CD4-positive, alpha-beta T cell (primary cell): ENCODE data around the gene VIPR1. TPM values are rescaled to one million over a fixed set of nuclear protein-coding genes. Genes with fewer than 3 reads are reported as not detected.

Experiments used
- ATAC-seq: fragments of 200-7000 bp; cut with Tn5 transposase; one replicate; pipeline ENCODE4 v1.10.0; 2022; ENCODE audit warnings: mild to moderate bottlenecking; ENCODE audit not compliant: poor library complexity
- CTCF ChIA-PET: fragments of 350-600 bp; sonication (Branson Sonifier 250); formaldehyde crosslinking; loops from one replicate; lab custom pipeline; 2021; ENCODE audit warnings: antibody characterized with exemption, inconsistent platforms; lab: Charles Lee
- POLR2A ChIA-PET: fragments of 350-600 bp; sonication (Branson Sonifier 250); formaldehyde crosslinking; loops from one replicate; lab custom pipeline; 2021; ENCODE audit warnings: antibody characterized with exemption, inconsistent platforms; lab: Charles Lee
- DNase-seq, 14 experiments: peaks; one replicate each; pipeline ENCODE4 v3.0.0-alpha.2; 2013 to 2020; ENCODE audit warnings: mixed read lengths in 2 of 14
- H3K27ac ChIP-seq, 2 donors: one replicate each; pipeline versions ENCODE4 v1.5.1 to v1.7.0; 2013; ENCODE audit warnings: low read length in 2 of 2, low read depth in 1 of 2, mild to moderate bottlenecking in 1 of 2
- H3K27me3 ChIP-seq, 2 experiments: 1 replicate in 1 of 2; 2 replicates in 1 of 2; pipeline versions ENCODE4 v1.6.1 to v1.7.0; 2013; ENCODE audit warnings: low read length in 2 of 2, control low read depth in 1 of 2, mild to moderate bottlenecking in 1 of 2, moderate library complexity in 1 of 2; ENCODE audit not compliant: insufficient read depth in 2 of 2, control insufficient read depth in 1 of 2
- H3K36me3 ChIP-seq: one replicate; pipeline ENCODE4 v1.6.1; 2013; ENCODE audit warnings: low read length, control low read depth; ENCODE audit not compliant: insufficient read depth
- H3K4me1 ChIP-seq: one replicate; pipeline ENCODE4 v1.6.1; 2013; ENCODE audit warnings: low read length, control low read depth; ENCODE audit not compliant: insufficient read depth
- H3K4me3 ChIP-seq: one replicate; pipeline ENCODE4 v1.5.1; 2013; ENCODE audit warnings: mild to moderate bottlenecking, low read length, moderate library complexity
- H3K9me3 ChIP-seq, 2 experiments: 1 replicate in 1 of 2; 2 replicates in 1 of 2; pipeline versions ENCODE4 v1.6.1 to v1.7.0; 2013; ENCODE audit warnings: low read length in 2 of 2, mild to moderate bottlenecking in 2 of 2, control low read depth in 1 of 2, moderate library complexity in 1 of 2; ENCODE audit not compliant: control insufficient read depth in 1 of 2, insufficient read depth in 1 of 2
- H3K27ac Mint-ChIP-seq: one replicate; pipeline ENCODE4 v1.8.0; 2020; ENCODE audit warnings: mixed read lengths
- H3K27me3 Mint-ChIP-seq: one replicate; pipeline ENCODE4 v1.8.0; 2021; ENCODE audit warnings: mixed read lengths
- H3K36me3 Mint-ChIP-seq: one replicate; pipeline ENCODE4 v1.8.0; 2021; ENCODE audit warnings: low read depth, mixed read lengths
- H3K4me1 Mint-ChIP-seq: one replicate; pipeline ENCODE4 v1.8.0; 2021; ENCODE audit warnings: low read depth, mixed read lengths
- H3K4me3 Mint-ChIP-seq: one replicate; pipeline ENCODE4 v1.8.0; 2020; ENCODE audit warnings: mild to moderate bottlenecking, mixed read lengths
- H3K9me3 Mint-ChIP-seq: one replicate; pipeline ENCODE4 v1.8.0; 2020; ENCODE audit warnings: mixed read lengths
- intact Hi-C, 2 experiments: fragments of 100-400 bp; cut with DNase I in 1 of 2; cut with micrococcal nuclease in 1 of 2; formaldehyde crosslinking; loops; one replicate each; pipeline versions ENCODE4 v1.15.1 to v1.9.0; 2023 to 2025; cut with DNase I, micrococcal nuclease
- total RNA-seq, 174 experiments: library from RNA in 2 of 174; stranded (reverse) in 2 of 174; gene quantifications; one replicate each; pipeline ENCODE4 v1.2.3 and lab custom pipeline; 2021 to 2026
- TF ChIP-seq, protein P1 (sequence below): fragments of 200-600 bp; IDR thresholded peaks from one replicate; pipeline ENCODE4 v1.8.0; 2022; ENCODE audit warnings: antibody characterized with exemption, mild to moderate bottlenecking

The VIPR1 gene
- total RNA-seq, 2 experiments from 2014 or later: 66.8 to 67.6 TPM

DNA sequence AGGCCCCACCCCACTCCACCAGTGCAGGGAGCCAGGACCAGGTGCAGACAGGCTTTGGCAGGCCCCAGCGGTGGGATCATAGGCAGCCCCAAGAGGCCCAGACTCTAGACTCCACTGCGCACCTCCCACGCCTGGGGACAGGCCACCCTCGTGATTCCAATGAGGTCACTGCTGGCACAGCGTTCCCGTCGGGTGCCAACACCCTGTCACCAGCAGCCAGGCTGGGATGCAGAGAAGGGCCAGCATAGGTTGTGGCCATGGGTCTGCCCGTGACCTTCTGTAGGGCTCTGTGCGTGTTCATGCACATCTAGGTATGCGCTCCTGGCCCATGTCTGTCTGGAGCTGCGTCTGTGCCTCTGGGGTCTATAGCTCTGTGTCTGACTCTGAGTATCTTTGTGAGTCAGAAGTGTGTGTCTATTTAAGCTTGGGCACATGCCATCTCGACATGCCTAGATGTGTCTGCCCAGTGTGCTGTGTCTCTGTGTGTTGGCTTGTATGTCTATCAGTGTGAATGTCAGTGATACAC, 13.0 kb downstream of the VIPR1 start:
- DNase-seq (no peak), ATAC-seq (no peak)
- no peak overlapping the region for H3K4me3 ChIP-seq
- CTCF ChIA-PET: no interaction called here
- H3K36me3 ChIP-seq: peaks cover 27% of the 10 kb centered on the region
- no peak overlapping the region for H3K27ac ChIP-seq
- intact Hi-C loops: no loop called here
- H3K27ac Mint-ChIP-seq: peak overlapping the region; percentile 58
- peaks cover 50% of the 10 kb centered on the region for H3K4me1 Mint-ChIP-seq
- no peaks in the 10 kb centered on the region for H3K27me3 ChIP-seq
- no peak overlapping the region for H3K4me3 Mint-ChIP-seq
- peaks cover 81% of the 10 kb centered on the region for H3K36me3 Mint-ChIP-seq
- TF ChIP-seq, protein P1, sequence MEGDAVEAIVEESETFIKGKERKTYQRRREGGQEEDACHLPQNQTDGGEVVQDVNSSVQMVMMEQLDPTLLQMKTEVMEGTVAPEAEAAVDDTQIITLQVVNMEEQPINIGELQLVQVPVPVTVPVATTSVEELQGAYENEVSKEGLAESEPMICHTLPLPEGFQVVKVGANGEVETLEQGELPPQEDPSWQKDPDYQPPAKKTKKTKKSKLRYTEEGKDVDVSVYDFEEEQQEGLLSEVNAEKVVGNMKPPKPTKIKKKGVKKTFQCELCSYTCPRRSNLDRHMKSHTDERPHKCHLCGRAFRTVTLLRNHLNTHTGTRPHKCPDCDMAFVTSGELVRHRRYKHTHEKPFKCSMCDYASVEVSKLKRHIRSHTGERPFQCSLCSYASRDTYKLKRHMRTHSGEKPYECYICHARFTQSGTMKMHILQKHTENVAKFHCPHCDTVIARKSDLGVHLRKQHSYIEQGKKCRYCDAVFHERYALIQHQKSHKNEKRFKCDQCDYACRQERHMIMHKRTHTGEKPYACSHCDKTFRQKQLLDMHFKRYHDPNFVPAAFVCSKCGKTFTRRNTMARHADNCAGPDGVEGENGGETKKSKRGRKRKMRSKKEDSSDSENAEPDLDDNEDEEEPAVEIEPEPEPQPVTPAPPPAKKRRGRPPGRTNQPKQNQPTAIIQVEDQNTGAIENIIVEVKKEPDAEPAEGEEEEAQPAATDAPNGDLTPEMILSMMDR: no peak
- no peaks in the 10 kb centered on the region for H3K27me3 Mint-ChIP-seq
- H3K4me1 ChIP-seq: peaks cover 44% of the 10 kb centered on the region
- POLR2A ChIA-PET: interaction anchor here (1.6 kb wide), 1 partner anchor 21 kb away, joined by 4 read pairs; no protein-coding TSS in a partner anchor
- H3K9me3 Mint-ChIP-seq: no peaks in the 10 kb centered on the region
- H3K9me3 ChIP-seq: no peaks in the 10 kb centered on the region

DNA sequence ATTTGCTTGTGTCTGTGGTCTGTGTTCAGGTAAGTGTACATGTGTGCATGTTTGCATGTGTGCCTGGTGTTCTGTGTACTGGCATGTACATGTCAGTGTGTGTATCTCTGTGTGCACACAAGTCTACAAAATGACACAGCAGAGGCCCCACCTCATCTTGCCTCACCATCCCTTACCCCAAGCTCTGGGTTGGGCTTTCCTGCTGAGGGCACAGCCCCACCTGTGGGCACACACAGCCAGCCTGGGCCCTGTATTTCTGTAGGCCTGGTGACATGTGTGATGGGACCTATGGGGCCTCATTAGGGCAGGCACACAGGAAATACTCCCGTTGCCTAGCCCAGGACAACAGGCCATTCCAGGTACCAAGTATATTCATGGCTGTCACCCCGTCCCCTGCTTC, 13.5 kb downstream of the VIPR1 start:
- Mint-ChIP-seq H3K27ac (peak overlapping the region; percentile 58), H3K36me3 (peaks cover 86% of the 10 kb centered on the region), H3K4me3 (no peak overlapping the region), H3K4me1 (peaks cover 50% of the 10 kb centered on the region), H3K27me3 (no peaks in the 10 kb centered on the region), H3K9me3 (no peaks in the 10 kb centered on the region)
- Histone ChIP-seq H3K4me3 (no peak overlapping the region), H3K27ac (no peak overlapping the region), H3K4me1 (peaks cover 47% of the 10 kb centered on the region), H3K27me3 (no peaks in the 10 kb centered on the region), H3K9me3 (no peaks in the 10 kb centered on the region), H3K36me3 (peaks cover 29% of the 10 kb centered on the region)
- POLR2A ChIA-PET: interaction anchor here (1.6 kb wide), 1 partner anchor 20 kb away, joined by 4 read pairs; no protein-coding TSS in a partner anchor
- no peak for DNase-seq
- CTCF ChIA-PET: no interaction called here
- ATAC-seq: no peak
- intact Hi-C loops: no loop called here
- TF ChIP-seq, protein P1: no peak

DNA sequence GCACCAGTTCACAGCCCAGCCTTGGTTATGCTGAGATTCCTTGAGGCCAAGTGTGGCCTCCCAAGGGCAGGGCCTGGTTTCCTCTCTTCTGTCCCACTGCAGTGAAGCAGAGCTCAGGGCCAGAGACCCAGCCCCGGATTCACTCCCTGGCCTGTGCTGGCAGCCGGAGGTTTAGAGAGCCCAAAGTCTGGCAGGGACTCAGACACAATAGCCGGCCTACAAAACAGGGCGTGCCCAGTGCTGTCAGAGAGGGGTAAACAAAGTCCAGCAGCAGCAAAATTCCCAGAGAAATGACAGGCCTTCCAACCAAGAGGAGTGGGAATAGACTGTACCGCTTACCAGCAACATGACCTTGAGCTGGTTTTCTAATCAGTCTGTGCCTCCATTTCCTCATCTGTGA, 14.0 kb downstream of the VIPR1 start:
- POLR2A ChIA-PET: interaction anchor here (1.6 kb wide), 1 partner anchor 20 kb away, joined by 4 read pairs; no protein-coding TSS in a partner anchor
- Histone ChIP-seq H3K4me3 (no peak overlapping the region), H3K4me1 (peaks cover 45% of the 10 kb centered on the region), H3K9me3 (no peaks in the 10 kb centered on the region), H3K36me3 (peaks cover 31% of the 10 kb centered on the region), H3K27ac (no peak overlapping the region), H3K27me3 (no peaks in the 10 kb centered on the region)
- TF ChIP-seq, protein P1: no peak
- Mint-ChIP-seq H3K4me1 (peaks cover 50% of the 10 kb centered on the region), H3K9me3 (no peaks in the 10 kb centered on the region), H3K4me3 (no peak overlapping the region), H3K27ac (peak overlapping the region; percentile 58), H3K27me3 (no peaks in the 10 kb centered on the region), H3K36me3 (peaks cover 86% of the 10 kb centered on the region)
- ATAC-seq (no peak), DNase-seq (no peak)
- CTCF ChIA-PET: no interaction called here
- intact Hi-C loops: no loop called here
